Left ventricle myocardium inferior (tissue), 1 donor: ENCODE data around the gene PLXDC2. TPM values are rescaled to one million over a fixed set of nuclear protein-coding genes. Genes with fewer than 3 reads are reported as not detected.

ENCODE experiments used
- DNase-seq: peaks from one replicate; pipeline ENCODE4 v3.0.0-alpha.2; 2020
- H3K27ac ChIP-seq: fragments of 200-600 bp; replicated peaks from 2 replicates; pipeline ENCODE4 v1.8.0; 2021
- H3K27me3 ChIP-seq: fragments of 200-600 bp; 2 replicates; pipeline ENCODE4 v1.8.0; 2021; ENCODE audit warnings: low read depth
- H3K36me3 ChIP-seq: fragments of 200-600 bp; 2 replicates; pipeline ENCODE4 v1.8.0; 2021
- H3K4me1 ChIP-seq: fragments of 200-600 bp; 2 replicates; pipeline ENCODE4 v1.8.0; 2021
- H3K4me3 ChIP-seq: fragments of 200-600 bp; 2 replicates; pipeline ENCODE4 v1.8.0; 2021; ENCODE audit warnings: mild to moderate bottlenecking, moderate library complexity
- H3K9me3 ChIP-seq: fragments of 200-600 bp; replicated peaks from 2 replicates; pipeline ENCODE4 v1.8.0; 2021
- CTCF ChIP-seq: fragments of 200-600 bp; IDR thresholded peaks from 2 replicates; pipeline ENCODE4 v1.8.0; 2021; ENCODE audit warnings: antibody characterized with exemption, mild to moderate bottlenecking, borderline replicate concordance
- intact Hi-C: fragments of 100-400 bp; cut with micrococcal nuclease; formaldehyde crosslinking; loops from one replicate; pipeline ENCODE4 v1.11.0; 2022
- total RNA-seq: library from RNA; stranded (reverse); fragmentation: NEBNext Ultra II Directional; extraction: Animal tissue kit (Norgen Biotek cat#: 25700); gene quantifications from one replicate; pipeline ENCODE4 v1.2.1, GENCODE V29; 2021
- donor health status: DM: no; HTN: yes; CAD: no; lungs with severe emphysema.

PLXDC2 gene
- total RNA-seq, 1 donor from 2014 or later: 16.6 TPM

- DNase-seq: no peak
- Histone ChIP-seq H3K9me3 (no peaks in the 10 kb centered on the region), H3K4me3 (no peak overlapping the region), H3K36me3 (no peaks in the 10 kb centered on the region), H3K27ac (peak overlapping the region; percentile 80), H3K4me1 (peaks cover 72% of the 10 kb centered on the region), H3K27me3 (no peaks in the 10 kb centered on the region)
- intact Hi-C loops: no loop called here
- no peak for TF ChIP-seq CTCF
These were observed 186.4 kb downstream of the PLXDC2 start for GRCh38 chr10:20002657-20003056.

- Histone ChIP-seq H3K4me3 (peak overlapping the region; percentile 36), H3K9me3 (no peaks in the 10 kb centered on the region), H3K27me3 (no peaks in the 10 kb centered on the region), H3K27ac (peak overlapping the region; percentile 80), H3K4me1 (peaks cover 63% of the 10 kb centered on the region), H3K36me3 (no peaks in the 10 kb centered on the region)
- no peak for TF ChIP-seq CTCF
- peak; percentile 57 for DNase-seq
- intact Hi-C loops: no loop called here
These were observed 187.9 kb downstream of the PLXDC2 start for GRCh38 chr10:20004087-20004523.

- TF ChIP-seq CTCF: no peak
- Histone ChIP-seq H3K27me3 (no peaks in the 10 kb centered on the region), H3K4me3 (no peak overlapping the region), H3K4me1 (peaks cover 62% of the 10 kb centered on the region), H3K9me3 (no peaks in the 10 kb centered on the region), H3K36me3 (no peaks in the 10 kb centered on the region), H3K27ac (no peak overlapping the region)
- DNase-seq: no peak
- intact Hi-C loops: no loop called here
These were observed 189.4 kb downstream of the PLXDC2 start for GRCh38 chr10:20005638-20006037.

GRCh38 chr10:20006169-20006870 is 190.1 kb downstream of the PLXDC2 start:
- TF ChIP-seq CTCF: no peak
- Histone ChIP-seq H3K36me3 (no peaks in the 10 kb centered on the region), H3K27ac (no peak overlapping the region), H3K4me1 (peaks cover 59% of the 10 kb centered on the region), H3K9me3 (no peaks in the 10 kb centered on the region), H3K4me3 (no peak overlapping the region), H3K27me3 (no peaks in the 10 kb centered on the region)
- intact Hi-C loops: no loop called here
- no peak for DNase-seq

- Histone ChIP-seq H3K4me3 (no peak overlapping the region), H3K4me1 (peaks cover 55% of the 10 kb centered on the region), H3K27ac (no peak overlapping the region), H3K36me3 (no peaks in the 10 kb centered on the region), H3K27me3 (no peaks in the 10 kb centered on the region), H3K9me3 (no peaks in the 10 kb centered on the region)
- DNase-seq: no peak
- intact Hi-C loops: no loop called here
- TF ChIP-seq CTCF: no peak
These were observed 191.2 kb downstream of the PLXDC2 start for GRCh38 chr10:20007426-20007825.
